Measurements from ENCODE around the gene ABCA10.
"Not testable (repeated sequence)": the region's sequence is repeated elsewhere in the genome, so short reads cannot be mapped to it uniquely, and the experiment has no call there.

The ABCA10 gene

DNA sequence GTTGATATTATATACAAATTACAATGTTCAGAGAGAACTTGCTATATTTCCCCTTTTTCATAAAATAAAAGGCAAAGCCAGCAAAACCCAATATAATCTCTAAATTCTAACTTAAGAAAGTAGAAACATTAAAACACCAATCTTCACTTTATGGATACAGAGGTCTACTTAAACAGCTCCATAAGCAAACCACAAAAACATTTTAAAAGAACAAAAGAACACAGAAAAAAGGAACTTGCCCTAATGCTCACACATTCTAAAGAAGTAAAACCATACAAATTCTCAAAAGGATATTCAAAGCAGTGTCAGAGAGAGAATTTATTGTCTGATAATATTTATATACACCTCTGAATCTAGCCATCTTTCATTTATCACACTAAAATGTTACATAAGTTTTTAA lies 606 bp downstream of the ABCA10 start:
- DNase-seq, result no peak

DNA sequence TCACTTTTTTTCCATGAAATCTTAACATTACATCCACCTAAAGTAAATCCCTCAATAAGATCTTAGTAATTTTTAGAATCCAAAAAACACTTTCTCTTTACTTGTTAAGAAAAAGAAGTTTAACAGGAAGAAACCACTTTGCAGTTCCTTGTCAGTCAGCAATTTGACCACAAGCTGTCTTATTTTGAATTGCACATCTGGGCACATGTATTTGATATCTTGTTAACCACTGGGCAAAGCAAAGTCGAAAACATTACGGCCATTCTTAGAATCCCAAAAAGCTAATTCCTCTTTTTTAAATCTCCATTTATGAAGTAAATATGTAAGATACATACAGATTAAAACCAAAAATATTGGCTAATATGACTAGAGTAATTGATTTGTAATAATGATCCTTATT lies 1.1 kb downstream of the ABCA10 start:
- no peak for DNase-seq

GRCh38 chr17:69223809-69224208 lies 4.8 kb downstream of the ABCA10 start:
- no peak for DNase-seq

DNA sequence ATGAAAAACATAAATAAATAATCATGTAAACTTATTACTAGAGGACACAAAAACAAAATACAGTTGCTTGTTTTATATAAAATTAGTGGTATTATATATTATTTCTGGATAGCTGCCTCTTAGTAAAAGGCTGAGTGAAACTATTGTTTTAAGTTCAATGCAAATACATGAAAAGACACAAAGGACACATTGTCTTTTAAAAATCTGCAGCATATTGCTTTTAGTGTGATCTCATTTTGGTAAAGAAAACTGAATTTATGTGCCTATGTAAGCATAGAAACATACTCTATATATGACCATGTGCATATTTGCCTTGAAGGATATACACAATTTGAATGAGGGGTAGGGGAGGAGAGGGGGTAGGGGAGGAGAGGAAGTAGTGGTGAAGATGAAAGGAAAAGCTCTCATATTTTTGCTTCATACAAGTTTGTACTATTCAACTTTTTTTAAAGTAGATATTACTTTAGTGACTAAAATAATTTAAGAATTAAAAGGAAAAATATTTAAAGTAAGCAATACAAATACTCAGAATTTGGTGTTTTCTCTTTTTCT lies 5.8 kb downstream of the ABCA10 start:
- DNase-seq, result no peak

- no peak for DNase-seq
Observed at GRCh38 chr17:69220098-69220497, 8.5 kb downstream of the ABCA10 start.

DNA sequence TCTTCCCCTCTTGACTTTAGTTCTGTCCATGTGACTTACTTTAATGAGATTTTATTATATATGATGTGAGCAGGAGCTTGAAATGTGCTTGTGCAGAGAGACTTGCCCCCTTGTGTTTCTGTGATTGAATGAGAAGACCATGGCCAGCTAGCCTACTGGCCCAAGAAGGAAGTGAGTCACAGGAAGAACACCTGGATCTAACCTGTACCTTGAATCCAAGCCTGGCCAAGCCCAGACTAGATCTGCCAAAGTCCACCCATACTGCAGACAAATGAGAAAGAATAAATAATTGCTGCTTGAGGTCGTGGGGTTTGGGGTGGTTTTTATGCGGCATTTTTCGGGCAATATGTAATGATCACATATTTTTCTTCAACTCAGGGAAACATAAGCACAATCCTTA lies 9.6 kb downstream of the ABCA10 start:
- no peak for DNase-seq

- DNase-seq, result no peak
Observed at GRCh38 chr17:69213059-69213813, 15.4 kb downstream of the ABCA10 start.

DNA sequence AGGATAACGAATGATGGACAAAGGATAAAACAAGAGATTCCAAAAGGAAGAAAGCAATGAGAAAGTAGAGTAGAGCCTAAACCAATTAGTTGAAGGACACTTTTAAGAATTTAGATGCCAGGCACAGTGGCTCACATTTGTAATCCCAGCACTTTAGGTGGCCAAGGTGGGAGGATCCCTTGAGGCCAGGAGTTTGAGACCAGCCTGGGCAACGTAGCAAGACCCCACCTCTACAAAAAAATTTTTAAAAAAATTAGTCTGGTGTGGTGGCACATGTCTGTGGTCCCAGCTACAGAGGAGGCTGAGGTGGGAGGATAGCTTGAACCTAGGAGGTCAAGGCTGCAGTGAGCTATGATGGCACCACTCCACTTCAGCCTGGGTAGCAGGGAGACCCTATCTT lies 20.0 kb downstream of the ABCA10 start:
- no peak for DNase-seq

DNA sequence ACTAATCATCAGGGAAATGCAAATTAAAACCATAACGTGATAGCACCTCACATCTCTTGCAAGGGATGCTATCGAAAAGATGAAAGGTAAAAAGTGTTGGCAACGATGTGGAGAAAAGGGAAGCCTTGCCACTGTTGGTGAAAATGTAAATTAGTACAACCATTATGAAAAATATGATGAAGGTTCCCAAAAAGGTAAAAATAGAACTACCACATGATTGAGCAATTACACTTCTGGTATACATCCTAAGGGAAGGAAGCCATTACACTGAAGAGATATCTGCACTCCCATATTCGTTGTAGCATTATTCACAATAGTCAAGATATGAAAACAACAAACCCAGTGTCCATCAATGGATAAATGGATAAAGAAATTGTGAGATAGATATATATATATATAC lies 21.5 kb downstream of the ABCA10 start:
- DNase-seq, result no peak

DNA sequence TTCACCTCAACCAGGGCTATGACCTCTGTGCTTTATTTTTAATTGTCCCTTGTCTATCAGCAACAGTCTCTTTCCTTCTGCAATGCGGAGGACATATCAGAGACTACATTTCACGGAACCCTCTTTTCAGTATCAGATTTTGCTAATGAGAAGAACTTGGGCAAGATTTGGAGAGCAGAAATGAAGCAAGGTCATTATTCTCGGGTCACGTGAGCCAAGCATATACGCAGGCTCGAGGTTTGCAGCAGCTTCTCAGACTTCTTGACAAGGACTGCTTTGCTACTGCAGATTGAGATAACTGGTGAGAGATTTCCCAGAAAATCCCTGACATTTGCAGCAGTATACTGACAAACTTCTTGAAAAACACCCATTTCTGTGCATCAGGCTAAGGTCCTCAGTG lies 30.4 kb downstream of the ABCA10 start:
- DNase-seq, result no peak

GRCh38 chr17:69196105-69196653 lies 32.4 kb downstream of the ABCA10 start:
- DNase-seq, result not testable (repeated sequence)

GRCh38 chr17:69192754-69193153 lies 35.9 kb downstream of the ABCA10 start:
- no peak for DNase-seq

GRCh38 chr17:69188796-69189195 lies 39.8 kb downstream of the ABCA10 start:
- DNase-seq, result no peak

- no peak for DNase-seq
Observed at GRCh38 chr17:69188064-69188463, 40.6 kb downstream of the ABCA10 start.

DNA sequence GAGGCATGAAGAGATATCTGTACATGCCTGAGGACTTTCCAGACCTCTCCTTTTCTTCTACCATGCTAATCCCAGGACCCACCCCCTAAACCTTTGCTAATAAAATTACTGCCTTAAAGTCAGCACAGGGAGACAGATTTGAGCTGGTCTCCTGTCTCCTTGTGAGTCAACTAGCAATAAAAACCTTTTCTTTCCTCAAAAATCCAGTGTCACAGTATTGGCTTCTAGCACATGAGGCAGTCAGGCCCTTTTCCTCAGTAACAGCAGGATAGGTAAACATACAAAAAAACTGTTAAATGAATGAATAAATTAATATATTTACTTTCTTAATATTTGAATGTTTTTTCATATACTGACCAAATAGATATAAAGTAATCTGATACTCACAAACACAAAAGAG lies 41.3 kb downstream of the ABCA10 start:
- DNase-seq, result no peak

GRCh38 chr17:69179227-69179952 lies 49.2 kb downstream of the ABCA10 start:
- DNase-seq, result no peak

- no peak for DNase-seq
Observed at GRCh38 chr17:69176457-69176795, 52.2 kb downstream of the ABCA10 start.

- DNase-seq, result no peak
Observed at GRCh38 chr17:69175625-69176456, 52.8 kb downstream of the ABCA10 start.

DNA sequence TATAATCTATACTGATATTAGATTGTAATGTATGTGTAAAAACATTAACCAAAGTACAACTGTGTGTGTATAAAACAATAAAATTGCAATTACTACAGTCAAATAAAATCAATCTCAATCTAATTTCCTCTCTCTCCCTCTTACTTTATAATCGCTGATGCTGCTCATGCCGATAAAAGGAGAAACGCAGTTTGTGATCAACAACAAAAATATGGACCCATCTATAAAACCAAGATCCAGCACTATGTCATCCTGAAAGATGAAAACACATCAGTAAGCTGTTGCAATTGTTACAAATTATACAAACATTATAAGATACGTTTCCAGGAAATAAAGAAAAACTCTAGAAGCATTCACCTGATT lies 53.4 kb downstream of the ABCA10 start:
- no peak for DNase-seq

- DNase-seq, result no peak
Observed at GRCh38 chr17:69173118-69173517, 55.5 kb downstream of the ABCA10 start.

- DNase-seq, result no peak
Observed at GRCh38 chr17:69170377-69170776, 58.2 kb downstream of the ABCA10 start.

DNA sequence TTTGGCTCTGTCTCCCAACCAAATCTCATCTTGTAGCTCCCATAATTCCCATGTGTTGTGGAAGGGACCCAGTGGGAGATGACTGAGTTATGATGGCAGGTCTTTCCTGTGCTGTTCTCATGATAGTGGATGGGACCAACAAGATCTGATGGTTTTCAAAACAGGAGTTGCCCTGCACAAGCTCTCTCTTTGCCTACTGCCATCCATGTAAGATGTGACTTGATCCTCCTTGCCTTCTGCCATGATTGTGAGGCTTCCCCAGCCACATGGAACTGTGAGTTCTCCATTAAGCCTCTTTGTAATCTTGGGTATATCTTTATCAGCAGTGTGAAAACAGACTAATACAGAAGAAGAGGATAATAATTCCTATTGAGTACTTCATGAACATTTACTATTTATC lies 60.0 kb downstream of the ABCA10 start:
- DNase-seq, result not testable (repeated sequence)

- no peak for DNase-seq
Observed at GRCh38 chr17:69166957-69167356, 61.7 kb downstream of the ABCA10 start.

Measured in DMS153 (cell line).